CD4-positive, alpha-beta T cell treated with Interleukin-17A for 1 hour (primary cell): ENCODE results near the gene ATG9B.

ENCODE experiments used
- DNase-seq: peaks from one replicate; pipeline ENCODE4 v3.0.0-alpha.2; 2020

Gene ATG9B

GRCh38 chr7:151024435-151025056, at the start of gene ATG9B:
ATG9B (minus strand) TSS chr7:151024494; CDS start chr7:151024423, 71 bp downstream.
- no peak for DNase-seq

GRCh38 chr7:151073990-151074389, 49.7 kb upstream of the ATG9B start:
- DNase-seq, result no peak

- DNase-seq, result no peak
These were observed 47.0 kb upstream of the ATG9B start for GRCh38 chr7:151071032-151071866.

- DNase-seq, result no peak
These were observed 46.3 kb upstream of the ATG9B start for GRCh38 chr7:151070574-151070960.

- no peak for DNase-seq
These were observed 45.7 kb upstream of the ATG9B start for GRCh38 chr7:151069841-151070573.

GRCh38 chr7:151068069-151068773, 43.9 kb upstream of the ATG9B start:
- DNase-seq, result no peak

- no peak for DNase-seq
These were observed 42.1 kb upstream of the ATG9B start for GRCh38 chr7:151066273-151066974.

- DNase-seq, result no peak
These were observed 41.2 kb upstream of the ATG9B start for GRCh38 chr7:151065516-151065915.

GRCh38 chr7:151064993-151065392, 40.7 kb upstream of the ATG9B start:
- DNase-seq, result no peak

GRCh38 chr7:151064454-151064853, 40.2 kb upstream of the ATG9B start:
- no peak for DNase-seq

- no peak for DNase-seq
These were observed 38.9 kb upstream of the ATG9B start for GRCh38 chr7:151063212-151063561.

- no peak for DNase-seq
These were observed 38.3 kb upstream of the ATG9B start for GRCh38 chr7:151062399-151063211.

GRCh38 chr7:151062111-151062398, 37.8 kb upstream of the ATG9B start:
- no peak for DNase-seq

GRCh38 chr7:151061213-151062110, 37.2 kb upstream of the ATG9B start:
- no peak for DNase-seq

GRCh38 chr7:151060416-151061212, 36.3 kb upstream of the ATG9B start:
- DNase-seq, result no peak

- DNase-seq, result no peak
These were observed 35.8 kb upstream of the ATG9B start for GRCh38 chr7:151060113-151060415.

GRCh38 chr7:151059367-151060112, 35.2 kb upstream of the ATG9B start, which contains the start of gene SLC4A2:
SLC4A2 (plus strand) TSS chr7:151059589; CDS start chr7:151061988, 2,399 bp downstream.
- DNase-seq, result peak; percentile 73

GRCh38 chr7:151058781-151059366, 34.6 kb upstream of the ATG9B start:
- DNase-seq, result no peak
